Lower leg skin (tissue), 4 donors: ENCODE results near the gene SYCP2. TPM values are rescaled to one million over a fixed set of nuclear protein-coding genes. Genes with fewer than 3 reads are reported as not detected.
"Not testable (repeated sequence)": the region's sequence is repeated elsewhere in the genome, so short reads cannot be mapped to it uniquely, and the experiment has no call there.

Source experiments
- DNase-seq, 2 donors: peaks; one replicate each; pipeline ENCODE4 v3.0.0-alpha.2; 2019; ENCODE audit warnings: low spot score in 2 of 2
- H3K4me3 ChIP-seq: fragments of 200-600 bp; sonication (generic); 2 replicates; pipeline ENCODE4 v1.5.1; 2017; ENCODE audit warnings: mild to moderate bottlenecking, low read depth; ENCODE audit not compliant: poor library complexity, severe bottlenecking
- CTCF ChIP-seq, 3 donors: fragments of 450-650 bp; IDR thresholded peaks; one replicate each; pipeline ENCODE4 v1.5.1; 2016; ENCODE audit warnings: antibody characterized with exemption in 3 of 3, mild to moderate bottlenecking in 3 of 3, moderate library complexity in 2 of 3
- POLR2A ChIP-seq, 2 donors: fragments of 450-650 bp; IDR thresholded peaks; one replicate each; pipeline ENCODE4 v1.6.1; 2016 to 2017; ENCODE audit warnings: antibody characterized with exemption in 2 of 2, mild to moderate bottlenecking in 1 of 2, moderate library complexity in 1 of 2
- WGBS, 2 donors: methylation state at CpG; one replicate each; pipeline ENCODE4 v1.1.5; 2018; 5-methylcytosine and 5-hydroxymethylcytosine counted together
- intact Hi-C: fragments of 100-400 bp; cut with DNase I; formaldehyde crosslinking; loops from one replicate; pipeline ENCODE4 v1.15.0; 2023; ENCODE audit warnings: low total_unique reads
- total RNA-seq, 4 donors: library from RNA; depleted of rRNA; stranded (reverse); fragments of >200 nt; gene quantifications; one replicate each; pipeline ENCODE4 v1.1.0, GENCODE V29; 2016

SYCP2 gene
- total RNA-seq, 4 donors from 2014 or later, result 1.9 to 12.9 (median 2.4) TPM

DNA sequence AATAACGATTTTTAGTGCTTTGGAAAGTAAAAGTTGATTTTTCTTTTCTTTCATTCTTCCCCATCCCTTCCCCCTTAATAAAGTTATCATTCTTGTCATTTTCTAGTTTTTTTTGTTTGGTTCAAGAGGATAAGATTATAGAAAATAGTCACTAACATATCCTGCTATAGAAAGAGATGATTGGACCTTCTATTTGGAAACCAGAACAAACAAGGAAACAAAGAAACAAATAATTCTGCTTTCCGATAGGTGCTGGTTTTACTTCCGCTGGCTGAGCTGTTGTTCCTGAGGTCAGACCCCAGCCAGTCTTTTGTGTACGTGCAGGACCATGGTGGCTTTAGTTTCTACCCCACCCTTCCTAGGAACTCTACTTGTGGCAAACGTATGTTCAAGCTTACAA, 24.7 kb upstream of the SYCP2 start, which contains the start of gene CDH26:
TSS of gene CDH26 (plus strand) at position 301 of the 400 bp plus-strand sequence. CDS start 304 bp downstream, outside the sequence.
- intact Hi-C loops, result loop anchor here (10.0 kb wide), 1 partner anchor 97 kb away; no protein-coding TSS in a partner anchor
- no peak for DNase-seq
- WGBS, 2 donors, result 91 to 92% methylated on average over 5 of the region's 5 CpGs
- TF ChIP-seq CTCF (IDR thresholded peaks at IDR 0.05) (no peak), POLR2A (IDR thresholded peaks at IDR 0.05) (no peak)
- H3K4me3 ChIP-seq, result no peak within 1 kb of the TSS

- intact Hi-C loops, result loop anchor here (10.0 kb wide), 1 partner anchor 97 kb away; no protein-coding TSS in a partner anchor
These were observed 24.1 kb upstream of the SYCP2 start for GRCh38 chr20:59957568-59957967.

GRCh38 chr20:59955131-59955796, 21.8 kb upstream of the SYCP2 start:
- H3K4me3 ChIP-seq, result no peak overlapping the region
- WGBS, 2 donors, result 74 to 76% methylated on average over 8 of the region's 8 CpGs
- DNase-seq, result no peak
- TF ChIP-seq CTCF (IDR thresholded peaks at IDR 0.05), result no peak
- no peak for TF ChIP-seq POLR2A (IDR thresholded peaks at IDR 0.05)
- intact Hi-C loops, result loop anchor here (10.0 kb wide), 1 partner anchor 100 kb away; no protein-coding TSS in a partner anchor

More at GRCh38 chr20:59957568-59957967, 24.1 kb upstream of the SYCP2 start:
- not testable (repeated sequence) for H3K4me3 ChIP-seq, DNase-seq

DNA sequence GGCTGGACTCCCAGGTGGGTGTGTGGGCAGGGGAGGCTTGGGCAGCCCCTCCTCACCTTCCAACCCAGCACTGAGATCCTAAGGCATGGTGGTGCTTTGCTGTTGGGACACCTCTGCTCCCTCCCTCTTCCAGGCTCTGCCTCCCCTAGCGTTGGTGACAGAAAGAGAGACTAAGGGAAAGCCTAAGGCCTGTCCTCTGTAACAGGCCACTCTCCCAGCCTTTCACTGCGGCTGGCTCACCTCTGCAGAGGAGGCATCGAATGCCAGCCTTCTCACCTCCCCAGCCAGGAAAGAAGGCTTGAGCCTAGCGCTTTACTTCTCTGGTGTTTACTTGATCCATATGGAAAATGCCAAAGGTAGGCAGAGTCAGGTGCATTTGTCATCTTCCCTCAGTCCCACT, 21.3 kb upstream of the SYCP2 start:
- intact Hi-C loops, result loop anchor here (10.0 kb wide), 1 partner anchor 100 kb away; no protein-coding TSS in a partner anchor
- TF ChIP-seq POLR2A (IDR thresholded peaks at IDR 0.05) (no peak), CTCF (IDR thresholded peaks at IDR 0.05) (no peak)
- H3K4me3 ChIP-seq, result no peak overlapping the region
- no peak for DNase-seq
- WGBS, 2 donors, result 88 to 93% methylated on average over 4 of the region's 4 CpGs

DNA sequence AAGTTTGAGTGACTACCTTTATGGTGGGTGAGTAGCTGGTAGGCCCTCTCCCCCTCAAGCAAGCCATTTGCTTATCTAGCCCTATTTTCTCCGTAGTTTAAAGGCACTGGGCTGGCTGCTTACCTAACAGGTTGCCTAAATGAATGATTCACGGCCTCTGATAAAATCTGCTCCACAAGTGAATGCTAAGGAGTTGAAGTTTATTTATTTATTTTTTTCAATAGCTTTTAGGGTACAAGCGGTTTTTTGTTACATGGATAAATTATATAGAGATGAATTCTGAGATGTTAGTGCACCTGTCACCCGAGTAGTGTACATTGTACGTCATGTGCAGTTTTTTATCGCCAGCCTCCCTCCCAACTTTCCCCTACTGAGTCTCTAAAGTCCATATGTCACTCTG, 16.5 kb upstream of the SYCP2 start:
- H3K4me3 ChIP-seq, result no peak overlapping the region
- DNase-seq, result no peak
- WGBS, 2 donors, result 78 to 90% methylated on average over 6 of the region's 6 CpGs
- TF ChIP-seq CTCF (IDR thresholded peaks at IDR 0.05) (no peak), POLR2A (IDR thresholded peaks at IDR 0.05) (no peak)
- intact Hi-C loops, result loop anchor here (10.0 kb wide), 1 partner anchor 105 kb away; no protein-coding TSS in a partner anchor

GRCh38 chr20:59948828-59949720, 15.6 kb upstream of the SYCP2 start:
- no peak for DNase-seq
- 38% methylated on average over 7 of the region's 7 CpGs for WGBS, 2 donors
- no peak overlapping the region for H3K4me3 ChIP-seq
- intact Hi-C loops, result no loop called here
- TF ChIP-seq POLR2A (IDR thresholded peaks at IDR 0.05) (no peak), CTCF (IDR thresholded peaks at IDR 0.05) (no peak)
